Germinal center (tissue), 1 donor: ENCODE results near the gene SAMD8.
A peak's percentile ranks its signal among the peaks of the same experiment; 100 is the strongest.

Experiments
- DNase-seq: peaks from one replicate; pipeline ENCODE4 v3.0.0; 2012; ENCODE audit warnings: mixed read lengths, low spot score

SAMD8 gene

GRCh38 chr10:75223507-75223906 is 112.1 kb downstream of the SAMD8 start:
- no peak for DNase-seq

GRCh38 chr10:75226095-75226494 is 114.6 kb downstream of the SAMD8 start:
- no peak for DNase-seq

GRCh38 chr10:75226656-75227055 is 115.2 kb downstream of the SAMD8 start:
- DNase-seq = no peak

GRCh38 chr10:75228278-75228677 is 116.8 kb downstream of the SAMD8 start:
- DNase-seq = no peak

- DNase-seq = no peak
Measured at GRCh38 chr10:75228834-75229233, 117.4 kb downstream of the SAMD8 start.

GRCh38 chr10:75229971-75230370 is 118.5 kb downstream of the SAMD8 start:
- no peak for DNase-seq

GRCh38 chr10:75230600-75231038 is 119.2 kb downstream of the SAMD8 start:
- peak; percentile 89 for DNase-seq
